Natural killer cell (primary cell): ENCODE results near the gene TMEM125. TPM values are rescaled to one million over a fixed set of nuclear protein-coding genes. Genes with fewer than 3 reads are reported as not detected.
A peak's percentile ranks its signal among the peaks of the same experiment; 100 is the strongest.

Source experiments
- ATAC-seq, 3 donors: fragments of 150-1000 bp in 2 of 3; fragments of 200-7000 bp in 1 of 3; cut with Tn5 transposase; 1 replicate in 1 of 3; 2 replicates in 2 of 3; pipeline ENCODE4 v1.10.0; 2021; ENCODE audit warnings: mild to moderate bottlenecking in 2 of 3, moderate library complexity in 2 of 3
- DNase-seq, 2 donors: peaks; one replicate each; pipeline versions ENCODE4 v3.0.0 to v3.0.0-alpha.2; 2013 to 2021; ENCODE audit warnings: mixed read lengths in 1 of 2
- H3K27ac ChIP-seq: one replicate; pipeline ENCODE4 v1.5.1; 2013; ENCODE audit warnings: mild to moderate bottlenecking, low read length
- H3K27me3 ChIP-seq: one replicate; pipeline ENCODE4 v1.6.1; 2013; ENCODE audit warnings: low read length; ENCODE audit not compliant: control insufficient read depth, insufficient read depth
- H3K36me3 ChIP-seq: one replicate; pipeline ENCODE4 v1.6.1; 2013; ENCODE audit warnings: low read length; ENCODE audit not compliant: control insufficient read depth, insufficient read depth
- H3K4me1 ChIP-seq: one replicate; pipeline ENCODE4 v1.6.1; 2013; ENCODE audit warnings: low read length; ENCODE audit not compliant: control insufficient read depth, insufficient read depth
- H3K4me3 ChIP-seq: one replicate; pipeline ENCODE4 v1.5.1; 2013; ENCODE audit warnings: low read length
- H3K9me3 ChIP-seq: one replicate; pipeline ENCODE4 v1.6.1; 2013; ENCODE audit warnings: low read length; ENCODE audit not compliant: control insufficient read depth, insufficient read depth
- H3K27ac Mint-ChIP-seq, 2 donors: one replicate each; pipeline ENCODE4 v1.8.0; 2022; ENCODE audit warnings: mild to moderate bottlenecking in 2 of 2, mixed read lengths in 2 of 2, moderate library complexity in 1 of 2
- H3K27me3 Mint-ChIP-seq, 2 donors: one replicate each; pipeline ENCODE4 v1.8.0; 2022; ENCODE audit warnings: low read depth in 2 of 2, mixed read lengths in 2 of 2
- H3K36me3 Mint-ChIP-seq: one replicate; pipeline ENCODE4 v1.8.0; 2022; ENCODE audit warnings: mixed read lengths
- H3K4me1 Mint-ChIP-seq, 2 donors: one replicate each; pipeline ENCODE4 v1.8.0; 2022; ENCODE audit warnings: mixed read lengths in 2 of 2
- H3K4me3 Mint-ChIP-seq: one replicate; pipeline ENCODE4 v1.8.0; 2022; ENCODE audit warnings: mild to moderate bottlenecking, moderate library complexity, mixed read lengths
- H3K9me3 Mint-ChIP-seq, 2 donors: one replicate each; pipeline ENCODE4 v1.8.0; 2022; ENCODE audit warnings: mixed read lengths in 2 of 2
- CTCF ChIP-seq: fragments of 200-600 bp; IDR thresholded peaks from one replicate; pipeline ENCODE4 v1.8.0; 2022; ENCODE audit warnings: antibody characterized with exemption
- WGBS: methylation state at CpG from one replicate; pipeline ENCODE4 v1.1.7; 2013; ENCODE audit warnings: missing lambda C conversion rate; ENCODE audit not compliant: insufficient coverage; 5-methylcytosine and 5-hydroxymethylcytosine counted together
- intact Hi-C: fragments of 100-400 bp; cut with micrococcal nuclease; formaldehyde crosslinking; loops from one replicate; pipeline ENCODE4 v1.14.2; 2022
- total RNA-seq, 4 donors: library from RNA; stranded (reverse); fragments of 120-200 nt in 1 of 4; gene quantifications; one replicate each; pipeline versions ENCODE4 v1.2.3 to v1.2.4, GENCODE V29; 2013 to 2022

TMEM125 gene
- total RNA-seq, 3 donors from 2014 or later (not counting 1 experiment from before 2014, with no cell fraction given): not detected

DNA sequence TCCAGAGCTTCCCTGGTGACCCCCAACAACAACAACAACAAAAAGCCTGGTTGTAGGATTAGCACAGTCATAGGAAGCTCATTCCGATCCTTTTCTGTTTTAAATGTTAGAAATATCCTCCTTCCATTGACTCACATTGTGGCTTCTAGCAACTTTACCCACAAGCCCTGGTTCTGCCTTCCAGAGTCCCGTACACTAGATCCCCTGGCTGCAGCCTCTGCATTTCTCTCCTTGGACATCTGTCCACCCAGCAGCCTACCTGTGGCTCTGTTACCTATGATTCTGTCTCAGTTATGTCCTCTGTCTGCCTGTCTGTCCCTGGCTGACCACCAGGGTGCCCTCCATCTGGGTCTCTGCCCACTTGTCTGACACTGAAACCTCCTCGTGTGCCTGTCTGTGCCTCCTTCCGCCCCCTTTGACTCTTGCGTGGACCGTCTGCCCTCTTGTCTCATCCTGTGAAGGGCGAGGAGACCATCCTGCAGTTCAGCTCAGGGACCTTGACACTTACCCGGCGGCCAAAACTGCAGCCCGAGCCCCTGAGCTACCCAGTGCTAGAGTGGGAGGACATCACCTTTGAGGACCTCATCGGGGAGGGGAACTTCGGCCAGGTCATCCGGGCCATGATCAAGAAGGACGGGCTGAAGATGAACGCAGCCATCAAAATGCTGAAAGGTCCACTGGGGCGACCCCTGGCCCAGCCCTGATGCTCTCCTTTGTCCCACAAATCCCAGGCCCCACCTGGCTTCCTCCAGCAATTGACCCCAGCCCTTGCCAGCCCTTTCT, 47.1 kb downstream of the TMEM125 start:
- Histone ChIP-seq H3K9me3 (no peaks in the 10 kb centered on the region), H3K27ac (no peak overlapping the region), H3K36me3 (no peaks in the 10 kb centered on the region), H3K4me3 (no peak overlapping the region), H3K27me3 (no peaks in the 10 kb centered on the region), H3K4me1 (no peaks in the 10 kb centered on the region)
- H3K4me1 Mint-ChIP-seq: peaks cover 0 to 12% of the 10 kb centered on the region in 2 donors
- WGBS: 94% methylated on average over 16 of the region's 16 CpGs
- H3K4me3 Mint-ChIP-seq: no peak overlapping the region
- intact Hi-C loops: no loop called here
- H3K27me3 Mint-ChIP-seq: no peaks in the 10 kb centered on the region
- H3K27ac Mint-ChIP-seq: peak overlapping the region in 1 of 2 donors; percentile 35
- DNase-seq (no peak), ATAC-seq (no peak)
- H3K9me3 Mint-ChIP-seq: no peaks in the 10 kb centered on the region
- H3K36me3 Mint-ChIP-seq: no peaks in the 10 kb centered on the region
- no peak for TF ChIP-seq CTCF

GRCh38 chr1:43317817-43318471, 48.2 kb downstream of the TMEM125 start:
- ATAC-seq (no peak), DNase-seq (no peak)
- no peak overlapping the region for H3K27ac Mint-ChIP-seq
- no peaks in the 10 kb centered on the region for H3K9me3 Mint-ChIP-seq
- intact Hi-C loops: no loop called here
- H3K4me1 Mint-ChIP-seq: peaks cover 0 to 12% of the 10 kb centered on the region in 2 donors
- H3K36me3 Mint-ChIP-seq: no peaks in the 10 kb centered on the region
- 90% methylated on average over 15 of the region's 15 CpGs for WGBS
- Histone ChIP-seq H3K27ac (no peak overlapping the region), H3K36me3 (no peaks in the 10 kb centered on the region), H3K27me3 (no peaks in the 10 kb centered on the region), H3K4me1 (no peaks in the 10 kb centered on the region), H3K4me3 (no peak overlapping the region), H3K9me3 (no peaks in the 10 kb centered on the region)
- TF ChIP-seq CTCF: no peak
- H3K27me3 Mint-ChIP-seq: no peaks in the 10 kb centered on the region
- H3K4me3 Mint-ChIP-seq: no peak overlapping the region

GRCh38 chr1:43318831-43319230, 49.0 kb downstream of the TMEM125 start:
- Histone ChIP-seq H3K4me3 (no peak overlapping the region), H3K9me3 (no peaks in the 10 kb centered on the region), H3K36me3 (no peaks in the 10 kb centered on the region), H3K4me1 (no peaks in the 10 kb centered on the region), H3K27ac (no peak overlapping the region), H3K27me3 (no peaks in the 10 kb centered on the region)
- Mint-ChIP-seq H3K27me3 (no peaks in the 10 kb centered on the region), H3K4me1 (peaks cover 0 to 12% of the 10 kb centered on the region in 2 donors), H3K4me3 (no peak overlapping the region), H3K27ac (no peak overlapping the region), H3K9me3 (no peaks in the 10 kb centered on the region), H3K36me3 (no peaks in the 10 kb centered on the region)
- WGBS: 83% methylated on average over 3 of the region's 4 CpGs
- no peak for DNase-seq
- intact Hi-C loops: no loop called here
- TF ChIP-seq CTCF: no peak
- ATAC-seq: no peak
